Upper lobe of right lung (tissue), 1 donor: ENCODE data around the gene IRGQ. TPM values are rescaled to one million over a fixed set of nuclear protein-coding genes. Genes with fewer than 3 reads are reported as not detected.

Experiments
- ATAC-seq: fragments of 200-7000 bp; cut with Tn5 transposase; one replicate; pipeline ENCODE4 v1.9.1; 2020; ENCODE audit warnings: mild to moderate bottlenecking, moderate library complexity
- DNase-seq: peaks from one replicate; pipeline ENCODE4 v3.0.0-alpha.2; 2020
- H3K27ac ChIP-seq: fragments of 200-600 bp; one replicate; pipeline ENCODE4 v1.8.0; 2022
- H3K27me3 ChIP-seq: fragments of 200-600 bp; one replicate; pipeline ENCODE4 v1.8.0; 2022; ENCODE audit warnings: mild to moderate bottlenecking
- H3K36me3 ChIP-seq: fragments of 200-600 bp; one replicate; pipeline ENCODE4 v1.8.0; 2022
- H3K4me1 ChIP-seq: fragments of 200-600 bp; one replicate; pipeline ENCODE4 v1.8.0; 2022
- H3K4me3 ChIP-seq: fragments of 200-600 bp; one replicate; pipeline ENCODE4 v1.8.0; 2022; ENCODE audit warnings: mild to moderate bottlenecking
- H3K9me3 ChIP-seq: fragments of 200-600 bp; one replicate; pipeline ENCODE4 v1.8.0; 2022
- intact Hi-C: fragments of 100-400 bp; cut with DNase I; formaldehyde crosslinking; loops from one replicate; pipeline ENCODE4 v1.11.0; 2022
- total RNA-seq: library from RNA; stranded (reverse); fragmentation: NEBNext Ultra II Directional; extraction: Animal tissue kit (Norgen Biotek cat#: 25700); gene quantifications from one replicate; pipeline ENCODE4 v1.2.1, GENCODE V29; 2021
- TF ChIP-seq, protein P1 (sequence below): fragments of 200-600 bp; IDR thresholded peaks from one replicate; pipeline ENCODE4 v1.8.0; 2022; ENCODE audit warnings: antibody characterized with exemption
- donor health status: DM: no; HTN: yes; CAD: no; lungs with severe emphysema.

Gene IRGQ
- total RNA-seq, 1 donor from 2014 or later = 23.2 TPM

DNA sequence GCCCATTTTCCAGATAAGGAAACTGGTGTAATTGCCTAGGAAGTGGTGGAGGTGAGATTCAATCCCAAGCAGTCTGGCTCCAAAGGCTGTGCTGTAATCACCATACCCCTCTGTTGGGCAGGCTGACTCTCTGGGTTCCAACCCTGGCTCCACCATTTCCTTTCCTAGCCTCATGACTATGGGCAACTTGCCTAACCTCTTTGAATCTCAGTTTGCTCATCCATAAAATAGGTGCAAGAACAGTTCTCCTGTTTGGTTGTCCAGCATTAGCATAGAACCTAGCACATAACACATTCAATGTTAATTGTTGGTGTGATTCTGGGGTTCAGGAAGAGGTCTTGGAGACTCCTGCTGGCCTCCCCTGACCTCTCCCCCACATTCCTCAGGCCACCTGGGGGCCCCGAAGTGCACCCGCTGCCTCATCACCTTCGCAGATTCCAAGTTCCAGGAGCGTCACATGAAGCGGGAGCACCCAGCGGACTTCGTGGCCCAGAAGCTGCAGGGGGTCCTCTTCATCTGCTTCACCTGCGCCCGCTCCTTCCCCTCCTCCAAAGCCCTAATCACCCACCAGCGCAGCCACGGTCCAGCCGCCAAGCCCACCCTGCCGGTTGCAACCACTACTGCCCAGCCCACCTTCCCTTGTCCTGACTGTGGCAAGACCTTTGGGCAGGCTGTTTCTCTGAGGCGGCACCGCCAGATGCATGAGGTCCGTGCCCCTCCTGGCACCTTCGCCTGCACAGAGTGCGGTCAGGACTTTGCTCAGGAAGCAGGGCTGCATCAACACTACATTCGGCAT, 2.7 kb upstream of the IRGQ start:
- no peak overlapping the region for H3K27ac ChIP-seq
- H3K9me3 ChIP-seq = no peaks in the 10 kb centered on the region
- H3K4me1 ChIP-seq = peaks cover 28% of the 10 kb centered on the region
- intact Hi-C loops = no loop called here
- TF ChIP-seq, protein P1, sequence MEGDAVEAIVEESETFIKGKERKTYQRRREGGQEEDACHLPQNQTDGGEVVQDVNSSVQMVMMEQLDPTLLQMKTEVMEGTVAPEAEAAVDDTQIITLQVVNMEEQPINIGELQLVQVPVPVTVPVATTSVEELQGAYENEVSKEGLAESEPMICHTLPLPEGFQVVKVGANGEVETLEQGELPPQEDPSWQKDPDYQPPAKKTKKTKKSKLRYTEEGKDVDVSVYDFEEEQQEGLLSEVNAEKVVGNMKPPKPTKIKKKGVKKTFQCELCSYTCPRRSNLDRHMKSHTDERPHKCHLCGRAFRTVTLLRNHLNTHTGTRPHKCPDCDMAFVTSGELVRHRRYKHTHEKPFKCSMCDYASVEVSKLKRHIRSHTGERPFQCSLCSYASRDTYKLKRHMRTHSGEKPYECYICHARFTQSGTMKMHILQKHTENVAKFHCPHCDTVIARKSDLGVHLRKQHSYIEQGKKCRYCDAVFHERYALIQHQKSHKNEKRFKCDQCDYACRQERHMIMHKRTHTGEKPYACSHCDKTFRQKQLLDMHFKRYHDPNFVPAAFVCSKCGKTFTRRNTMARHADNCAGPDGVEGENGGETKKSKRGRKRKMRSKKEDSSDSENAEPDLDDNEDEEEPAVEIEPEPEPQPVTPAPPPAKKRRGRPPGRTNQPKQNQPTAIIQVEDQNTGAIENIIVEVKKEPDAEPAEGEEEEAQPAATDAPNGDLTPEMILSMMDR = no peak
- H3K36me3 ChIP-seq = peaks cover 46% of the 10 kb centered on the region
- DNase-seq = no peak
- H3K4me3 ChIP-seq = no peak overlapping the region
- ATAC-seq = no peak
- no peaks in the 10 kb centered on the region for H3K27me3 ChIP-seq

DNA sequence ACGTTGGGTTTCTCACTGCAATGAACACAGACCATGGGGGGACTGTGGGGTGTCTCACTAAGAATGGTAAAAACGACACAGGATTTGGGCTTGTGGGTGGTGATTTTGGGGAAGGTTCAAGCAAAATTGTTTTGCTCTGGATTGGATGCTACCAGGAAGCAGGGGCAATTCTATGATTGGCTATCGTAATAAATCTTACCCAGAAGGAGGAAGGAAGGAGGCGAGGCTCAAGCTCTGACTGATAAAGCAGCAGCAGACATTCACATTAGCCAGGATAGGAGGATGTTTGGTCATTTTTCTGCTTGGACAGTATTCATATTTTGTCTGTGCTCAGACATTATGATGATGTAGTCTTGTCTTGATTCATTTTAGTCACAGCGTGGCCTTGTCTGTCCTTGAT, 1.9 kb upstream of the IRGQ start:
- no peaks in the 10 kb centered on the region for H3K27me3 ChIP-seq
- ATAC-seq = no peak
- no peak for DNase-seq
- TF ChIP-seq, protein P1 = no peak
- peaks cover 28% of the 10 kb centered on the region for H3K4me1 ChIP-seq
- H3K4me3 ChIP-seq = no peak overlapping the region
- peaks cover 54% of the 10 kb centered on the region for H3K36me3 ChIP-seq
- no peaks in the 10 kb centered on the region for H3K9me3 ChIP-seq
- H3K27ac ChIP-seq = no peak overlapping the region
- intact Hi-C loops = no loop called here

DNA sequence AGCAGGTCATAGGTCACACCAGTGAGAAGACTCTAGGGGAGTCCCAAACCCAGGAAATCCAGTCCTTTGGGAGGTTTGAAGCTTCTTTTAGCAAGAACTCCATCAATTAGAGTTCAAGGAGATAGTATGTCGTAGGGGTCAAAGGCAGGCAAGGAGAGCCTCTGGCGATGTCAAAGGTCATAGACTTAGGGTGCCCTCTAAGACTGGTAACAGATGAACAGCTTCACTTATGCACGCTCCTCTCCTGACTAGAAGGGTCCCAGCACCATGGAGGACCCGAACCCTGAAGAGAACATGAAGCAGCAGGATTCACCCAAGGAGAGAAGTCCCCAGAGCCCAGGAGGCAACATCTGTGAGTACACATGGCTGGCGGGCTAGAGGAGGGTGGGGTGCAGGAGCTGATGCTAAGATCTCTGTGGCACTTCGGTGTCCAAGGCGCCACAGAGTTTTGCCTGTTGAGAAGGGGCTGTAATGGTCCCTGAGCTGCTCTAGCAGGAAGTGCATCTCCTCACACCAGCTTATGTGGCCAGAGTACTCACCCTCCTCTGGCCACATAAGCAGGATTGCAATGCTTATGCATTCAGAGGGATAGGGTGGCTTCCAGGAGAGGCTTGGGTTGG, 1.0 kb upstream of the IRGQ start:
- TF ChIP-seq, protein P1 = no peak
- DNase-seq (no peak), ATAC-seq (no peak)
- intact Hi-C loops = no loop called here
- H3K9me3 ChIP-seq = no peaks in the 10 kb centered on the region
- peaks cover 54% of the 10 kb centered on the region for H3K36me3 ChIP-seq
- peak overlapping the region; percentile 75 for H3K4me3 ChIP-seq
- peaks cover 28% of the 10 kb centered on the region for H3K4me1 ChIP-seq
- peak overlapping the region; percentile 99 for H3K27ac ChIP-seq
- H3K27me3 ChIP-seq = no peaks in the 10 kb centered on the region

DNA sequence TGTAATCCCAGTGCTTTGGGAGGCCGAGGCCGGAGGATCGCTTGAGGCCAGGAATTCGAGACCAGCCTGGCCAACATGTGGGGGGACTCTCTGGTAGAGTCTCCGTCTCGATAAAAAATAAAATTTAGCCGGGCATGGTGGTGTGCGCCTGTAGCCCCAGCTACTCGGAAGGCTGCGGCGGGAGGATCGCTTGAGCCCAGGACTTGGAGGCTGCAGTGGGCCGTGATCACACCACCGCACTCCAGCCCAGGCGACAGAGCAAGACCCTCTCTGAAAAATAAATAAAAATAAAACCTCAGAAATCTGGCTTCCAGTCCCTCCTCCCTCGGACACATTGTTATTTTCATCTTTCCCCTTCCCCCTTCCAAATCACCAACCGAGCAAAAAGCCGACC, 332 bp downstream of the IRGQ start:
- ATAC-seq (no peak), DNase-seq (no peak)
- peak overlapping the region; percentile 99 for H3K27ac ChIP-seq
- TF ChIP-seq, protein P1 = no peak
- no peaks in the 10 kb centered on the region for H3K9me3 ChIP-seq
- intact Hi-C loops = no loop called here
- peak overlapping the region; percentile 75 for H3K4me3 ChIP-seq
- peaks cover 53% of the 10 kb centered on the region for H3K36me3 ChIP-seq
- H3K27me3 ChIP-seq = no peaks in the 10 kb centered on the region
- H3K4me1 ChIP-seq = peaks cover 28% of the 10 kb centered on the region

DNA sequence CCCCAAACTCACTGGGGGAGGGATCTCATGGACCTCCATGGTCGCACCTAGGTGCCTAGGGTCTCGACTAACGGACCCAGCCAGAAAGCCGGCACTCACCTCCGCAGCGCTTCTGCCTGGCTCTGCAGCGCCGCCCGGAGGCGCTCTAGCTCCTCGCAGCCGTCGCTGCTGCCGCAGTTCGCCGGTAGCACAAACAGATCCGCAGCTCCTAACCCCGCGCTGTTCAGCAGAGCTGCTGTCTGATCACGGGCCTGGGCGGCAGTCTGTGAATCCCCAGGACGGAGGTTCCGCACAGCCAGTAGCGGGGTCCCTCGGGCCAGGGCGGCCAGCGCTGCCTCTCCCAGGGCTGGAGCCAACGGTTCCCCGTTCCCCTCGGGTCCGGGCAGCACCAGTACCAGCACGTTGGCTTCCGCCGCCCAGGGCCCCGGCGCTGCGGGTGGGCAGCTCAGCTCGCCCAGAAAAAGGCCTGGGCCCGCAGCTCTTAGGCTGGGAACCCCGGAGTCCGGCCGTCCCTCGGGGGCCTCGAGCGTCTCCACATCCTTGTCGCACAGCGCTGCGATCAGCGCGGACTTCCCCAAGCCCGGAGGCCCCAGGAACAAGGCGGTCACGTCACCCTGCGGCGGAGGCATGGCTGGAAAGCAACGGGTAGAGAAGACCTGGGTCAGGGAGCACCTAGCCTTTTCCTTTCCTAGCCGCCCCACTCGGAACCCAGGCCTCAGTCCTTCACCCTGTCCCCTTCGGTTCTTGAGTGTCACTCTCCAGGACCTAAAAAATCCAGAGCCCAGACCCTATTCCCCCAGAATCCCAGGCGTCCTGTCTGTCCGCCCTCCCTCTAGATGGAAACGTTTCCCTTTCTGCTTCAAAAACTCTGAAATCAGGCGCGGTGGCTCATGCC, 977 bp downstream of the IRGQ start:
- ATAC-seq = peak; percentile 43
- Histone ChIP-seq H3K9me3 (no peaks in the 10 kb centered on the region), H3K4me3 (peak overlapping the region; percentile 75), H3K27ac (peak overlapping the region; percentile 99), H3K4me1 (peaks cover 28% of the 10 kb centered on the region), H3K36me3 (peaks cover 46% of the 10 kb centered on the region), H3K27me3 (no peaks in the 10 kb centered on the region)
- TF ChIP-seq, protein P1 = peak; percentile 65
- intact Hi-C loops = no loop called here
- DNase-seq = peak; percentile 81
